Breast epithelium (tissue), 3 donors: Measurements from ENCODE around the gene KCNAB3.

Experiments used
- POLR2A ChIP-seq: fragments of 450-650 bp; IDR thresholded peaks from one replicate; pipeline ENCODE4 v1.6.1; 2016; ENCODE audit warnings: antibody characterized with exemption, mild to moderate bottlenecking, moderate library complexity
- POLR2AphosphoS5 ChIP-seq, 3 donors: sonication (generic); formaldehyde crosslinking; IDR thresholded peaks; one replicate each; pipeline ENCODE4 v1.6.1; 2017; ENCODE audit warnings: antibody characterized with exemption in 3 of 3
- TF ChIP-seq, protein P1 (sequence below), 3 donors: fragments of 450-650 bp; IDR thresholded peaks; one replicate each; pipeline ENCODE4 v1.5.1; 2016 to 2017; ENCODE audit warnings: antibody characterized with exemption in 3 of 3, mild to moderate bottlenecking in 3 of 3, moderate library complexity in 3 of 3

DNA sequence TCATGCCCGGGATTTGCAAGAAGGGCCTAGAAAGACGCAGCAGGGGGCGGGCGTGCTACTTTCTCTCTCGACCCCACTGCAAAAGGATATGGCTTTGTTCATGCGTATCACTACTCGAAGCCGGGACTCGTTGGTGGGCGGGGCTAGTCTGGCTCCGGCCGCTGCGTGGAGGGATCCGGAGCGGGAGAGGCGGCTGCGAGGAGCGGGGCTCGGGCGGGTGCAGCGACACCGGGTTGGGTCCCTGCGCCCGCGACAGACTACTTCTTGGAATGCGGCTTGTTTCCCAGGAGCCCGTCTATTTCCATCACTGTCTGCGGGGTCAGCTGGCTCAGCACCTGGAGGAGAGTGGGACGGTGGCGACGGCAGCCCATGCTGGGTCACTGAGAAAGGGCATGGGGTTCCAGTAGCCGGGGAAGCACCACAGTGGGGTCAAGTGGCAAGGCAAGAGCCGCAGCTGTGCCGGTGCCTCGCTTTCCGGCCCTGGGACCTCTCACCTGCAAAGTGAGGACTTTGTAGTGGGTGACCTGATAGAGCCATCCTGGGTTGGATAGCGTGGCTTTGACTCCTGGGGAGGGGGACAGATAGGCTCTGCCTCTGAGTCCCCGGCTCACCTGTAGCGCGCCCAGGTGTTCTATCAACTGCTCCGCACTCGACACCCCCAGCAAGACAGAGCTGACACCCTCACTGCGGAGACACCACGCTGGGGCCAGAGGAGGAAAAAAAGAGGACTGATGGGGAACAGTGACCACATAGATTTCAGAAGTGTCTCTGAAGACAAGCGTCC is 6.6 kb downstream of the KCNAB3 start:
- TF ChIP-seq, protein P1, sequence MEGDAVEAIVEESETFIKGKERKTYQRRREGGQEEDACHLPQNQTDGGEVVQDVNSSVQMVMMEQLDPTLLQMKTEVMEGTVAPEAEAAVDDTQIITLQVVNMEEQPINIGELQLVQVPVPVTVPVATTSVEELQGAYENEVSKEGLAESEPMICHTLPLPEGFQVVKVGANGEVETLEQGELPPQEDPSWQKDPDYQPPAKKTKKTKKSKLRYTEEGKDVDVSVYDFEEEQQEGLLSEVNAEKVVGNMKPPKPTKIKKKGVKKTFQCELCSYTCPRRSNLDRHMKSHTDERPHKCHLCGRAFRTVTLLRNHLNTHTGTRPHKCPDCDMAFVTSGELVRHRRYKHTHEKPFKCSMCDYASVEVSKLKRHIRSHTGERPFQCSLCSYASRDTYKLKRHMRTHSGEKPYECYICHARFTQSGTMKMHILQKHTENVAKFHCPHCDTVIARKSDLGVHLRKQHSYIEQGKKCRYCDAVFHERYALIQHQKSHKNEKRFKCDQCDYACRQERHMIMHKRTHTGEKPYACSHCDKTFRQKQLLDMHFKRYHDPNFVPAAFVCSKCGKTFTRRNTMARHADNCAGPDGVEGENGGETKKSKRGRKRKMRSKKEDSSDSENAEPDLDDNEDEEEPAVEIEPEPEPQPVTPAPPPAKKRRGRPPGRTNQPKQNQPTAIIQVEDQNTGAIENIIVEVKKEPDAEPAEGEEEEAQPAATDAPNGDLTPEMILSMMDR (IDR thresholded peaks at IDR 0.05) = no peak
- TF ChIP-seq POLR2A = peak; percentile 67
- peak in 2 of 3 donors; percentile 70 to 83 for TF ChIP-seq POLR2AphosphoS5 (IDR thresholded peaks at IDR 0.05)
